AG04449 (cell line): ENCODE data around the gene C1QTNF4.

Experiments
- CTCF ChIA-PET: fragments of 350-600 bp; formaldehyde crosslinking; extraction: SDS; loops from one replicate; lab custom pipeline; 2021; ENCODE audit warnings: antibody characterized with exemption; lab: Yijun Ruan, JAX
- POLR2A ChIA-PET: fragments of 400-600, 350-600 bp; formaldehyde crosslinking; extraction: SDS; loops from one replicate; lab custom pipeline; 2020; ENCODE audit warnings: antibody characterized with exemption, inconsistent platforms; lab: Yijun Ruan, JAX
- DNase-seq: peaks from one replicate; pipeline ENCODE4 v3.0.0-alpha.2; 2010; ENCODE audit warnings: low read depth, low spot score
- H3K4me3 ChIP-seq: 2 replicates; pipeline ENCODE4 v1.5.1; 2011; ENCODE audit warnings: low read depth, mild to moderate bottlenecking, control low read depth, low read length
- TF ChIP-seq, protein P1 (sequence below): IDR thresholded peaks from one replicate; pipeline ENCODE4 v1.5.1; 2011; ENCODE audit warnings: mild to moderate bottlenecking, moderate library complexity, low read length, control low read depth, inconsistent platforms; ENCODE audit not compliant: insufficient read depth; ENCODE audit errors: missing control alignments

Gene C1QTNF4

DNA sequence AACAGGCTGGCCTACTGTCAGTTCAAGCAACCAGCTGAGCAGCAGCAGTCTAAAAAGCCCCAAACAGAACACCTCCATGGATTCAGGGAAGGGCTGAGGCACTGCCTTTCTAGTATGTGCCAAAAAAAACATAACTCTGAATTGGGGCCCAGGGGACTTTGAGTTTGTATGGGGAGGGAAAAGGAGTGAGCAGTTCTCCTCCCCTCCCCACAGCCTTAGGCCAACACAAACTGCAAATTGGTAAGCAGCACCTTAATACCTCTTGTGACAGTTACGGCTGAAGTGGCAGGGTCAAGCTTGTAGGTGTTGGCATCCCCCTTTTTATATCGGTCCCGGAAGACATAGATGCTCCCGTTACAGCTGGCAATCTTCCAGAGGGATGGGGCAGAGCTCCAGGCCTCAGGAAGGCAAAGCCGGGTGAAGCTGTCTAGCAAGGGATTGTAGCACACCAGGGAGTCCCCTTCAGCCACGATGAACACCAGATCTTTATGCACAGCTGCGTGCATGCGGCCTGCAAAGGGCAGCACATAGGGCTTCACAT, 21.4 kb downstream of the C1QTNF4 start:
- TF ChIP-seq, protein P1, sequence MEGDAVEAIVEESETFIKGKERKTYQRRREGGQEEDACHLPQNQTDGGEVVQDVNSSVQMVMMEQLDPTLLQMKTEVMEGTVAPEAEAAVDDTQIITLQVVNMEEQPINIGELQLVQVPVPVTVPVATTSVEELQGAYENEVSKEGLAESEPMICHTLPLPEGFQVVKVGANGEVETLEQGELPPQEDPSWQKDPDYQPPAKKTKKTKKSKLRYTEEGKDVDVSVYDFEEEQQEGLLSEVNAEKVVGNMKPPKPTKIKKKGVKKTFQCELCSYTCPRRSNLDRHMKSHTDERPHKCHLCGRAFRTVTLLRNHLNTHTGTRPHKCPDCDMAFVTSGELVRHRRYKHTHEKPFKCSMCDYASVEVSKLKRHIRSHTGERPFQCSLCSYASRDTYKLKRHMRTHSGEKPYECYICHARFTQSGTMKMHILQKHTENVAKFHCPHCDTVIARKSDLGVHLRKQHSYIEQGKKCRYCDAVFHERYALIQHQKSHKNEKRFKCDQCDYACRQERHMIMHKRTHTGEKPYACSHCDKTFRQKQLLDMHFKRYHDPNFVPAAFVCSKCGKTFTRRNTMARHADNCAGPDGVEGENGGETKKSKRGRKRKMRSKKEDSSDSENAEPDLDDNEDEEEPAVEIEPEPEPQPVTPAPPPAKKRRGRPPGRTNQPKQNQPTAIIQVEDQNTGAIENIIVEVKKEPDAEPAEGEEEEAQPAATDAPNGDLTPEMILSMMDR, result no peak
- ChIA-PET POLR2A (interaction anchor here (1.2 kb wide), 1 partner anchor 21 kb away, joined by 3 read pairs; no protein-coding TSS in a partner anchor), CTCF (interaction anchor here (1.0 to 2.7 kb wide), 5 partner anchors 13 to 199 kb away, joined by 3 to 8 read pairs (median 4); no protein-coding TSS in a partner anchor)
- H3K4me3 ChIP-seq, result no peak overlapping the region
- no peak for DNase-seq

- DNase-seq, result peak; percentile 44
- CTCF ChIA-PET, result interaction anchor here (0.8 to 2.7 kb wide), 3 partner anchors 9 to 198 kb away, joined by 3 to 8 read pairs (median 4); no protein-coding TSS in a partner anchor
- no peak overlapping the region for H3K4me3 ChIP-seq
- POLR2A ChIA-PET, result no interaction called here
- TF ChIP-seq, protein P1, result no peak
Observed at GRCh38 chr11:47571895-47572294, 22.3 kb downstream of the C1QTNF4 start.

DNA sequence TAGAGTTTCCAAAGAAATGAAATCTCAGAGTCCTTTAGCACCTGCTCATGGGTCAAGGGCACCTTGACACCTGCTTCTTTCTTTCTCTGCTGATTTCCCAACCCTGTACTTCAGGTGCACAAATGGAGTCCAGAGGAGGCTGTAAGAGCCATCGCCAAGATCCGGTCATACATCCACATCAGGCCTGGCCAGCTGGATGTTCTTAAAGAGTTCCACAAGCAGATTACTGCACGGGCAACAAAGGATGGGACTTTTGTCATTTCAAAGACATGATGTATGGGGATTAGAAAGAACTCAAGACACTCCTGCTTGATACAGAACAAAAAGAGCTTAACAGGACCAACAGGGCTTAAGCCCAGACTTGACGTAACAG, 22.9 kb downstream of the C1QTNF4 start:
- ChIA-PET CTCF (interaction anchor here (10.0 kb wide), 1 partner anchor 17 kb away, joined by 95 read pairs; the partner anchor contains the start of gene CELF1), POLR2A (no interaction called here)
- H3K4me3 ChIP-seq, result no peak overlapping the region
- TF ChIP-seq, protein P1, result no peak
- DNase-seq, result no peak

- no peak overlapping the region for H3K4me3 ChIP-seq
- no peak for DNase-seq
- TF ChIP-seq, protein P1, result no peak
- POLR2A ChIA-PET, result no interaction called here
- CTCF ChIA-PET, result interaction anchor here (1.2 to 10.0 kb wide), 3 partner anchors 8 to 17 kb away, joined by 5 to 95 read pairs (median 5); partner anchors contain the start of genes CELF1, KBTBD4 and NDUFS3
Observed at GRCh38 chr11:47570651-47571356, 23.4 kb downstream of the C1QTNF4 start.

DNA sequence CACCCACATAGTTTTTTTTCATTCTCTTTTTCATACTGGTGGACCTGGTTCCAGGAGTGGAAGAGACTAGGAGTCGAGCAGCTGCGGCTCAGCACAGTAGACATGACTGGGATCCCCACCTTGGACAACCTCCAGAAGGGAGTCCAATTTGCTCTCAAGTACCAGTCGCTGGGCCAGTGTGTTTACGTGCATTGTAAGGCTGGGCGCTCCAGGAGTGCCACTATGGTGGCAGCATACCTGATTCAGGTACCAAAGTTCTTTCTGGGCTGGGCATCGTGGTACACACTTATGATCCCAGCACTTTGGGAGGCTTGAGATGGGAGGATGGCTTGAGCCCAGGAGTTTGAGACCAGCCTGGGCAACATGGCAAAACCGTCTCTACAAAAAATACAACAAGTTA, 24.6 kb downstream of the C1QTNF4 start:
- TF ChIP-seq, protein P1, result no peak
- no peak for DNase-seq
- no peak overlapping the region for H3K4me3 ChIP-seq
- ChIA-PET POLR2A (no interaction called here), CTCF (interaction anchor here (1.3 to 10.0 kb wide), 3 partner anchors 8 to 16 kb away, joined by 5 to 95 read pairs (median 5); partner anchors contain the start of gene CELF1)
